Loucy (cell line): Measurements from ENCODE around the gene DSCAML1.

Source experiments
- CTCF ChIP-seq: fragments of 200-600 bp; sonication (generic); conservative IDR thresholded peaks from 2 replicates; pipeline ENCODE4 v1.5.1; 2014; ENCODE audit warnings: mild to moderate bottlenecking, antibody characterized with exemption, low read length
- EZH2phosphoT487 ChIP-seq: fragments of 200-600 bp; IDR thresholded peaks from 2 replicates; pipeline ENCODE4 v1.6.1; 2018; ENCODE audit warnings: antibody characterized with exemption, mild to moderate bottlenecking, moderate library complexity, borderline replicate concordance

GRCh38 chr11:117658809-117659208 is 138.2 kb downstream of the DSCAML1 start:
- TF ChIP-seq CTCF, result no peak
- no peak for TF ChIP-seq EZH2phosphoT487
